ENCODE results near the gene GEMIN7.

GRCh38 chr19:45100846-45101252 lies 21.8 kb downstream of the GEMIN7 start:
- TF ChIP-seq CTCF (IDR thresholded peaks at IDR 0.05) (no peak), POLR2A (IDR thresholded peaks at IDR 0.05; ENCODE audit: low read length) (no peak), NPAS2 (CRISPR knock-in tag; IDR thresholded peaks at IDR 0.05; ENCODE audit: borderline replicate concordance) (no peak), REST (IDR thresholded peaks at IDR 0.05) (no peak), CHD4 (IDR thresholded peaks at IDR 0.05; ENCODE audit: borderline replicate concordance) (no peak), CHD2 (IDR thresholded peaks at IDR 0.05; ENCODE audit: low read length, partially characterized antibody) (no peak), JUN (IDR thresholded peaks at IDR 0.05) (no peak), MAFK (IDR thresholded peaks at IDR 0.05; ENCODE audit: partially characterized antibody) (no peak), EP300 (IDR thresholded peaks at IDR 0.05) (no peak), E2F6 (IDR thresholded peaks at IDR 0.05; ENCODE audit: borderline replicate concordance, low read depth) (no peak)

All from A549 (cell line).